Neural cell (in vitro differentiated cells): ENCODE results near the gene PTPRC. TPM values are rescaled to one million over a fixed set of nuclear protein-coding genes. Genes with fewer than 3 reads are reported as not detected.

Experiments
- H2AFZ ChIP-seq: fragments of 200-600, 300-800 bp; sonication (generic), shearing (Covaris generic); 2 replicates; pipeline ENCODE4 v1.6.0; 2014; ENCODE audit warnings: low read depth, mild to moderate bottlenecking, antibody characterized with exemption, low read length, moderate library complexity
- H3F3A ChIP-seq: fragments of 200-600 bp; shearing (Covaris generic); 2 replicates; pipeline ENCODE4 v1.6.1; 2016; ENCODE audit warnings: mild to moderate bottlenecking, moderate library complexity, mixed read lengths, antibody characterized with exemption, low read length; ENCODE audit not compliant: insufficient read depth, poor library complexity, severe bottlenecking
- H3K27ac ChIP-seq: fragments of 200-600, 300-800 bp; sonication (generic), shearing (Covaris generic); 2 replicates; pipeline ENCODE4 v1.5.1; 2014; ENCODE audit warnings: mild to moderate bottlenecking, low read length, moderate library complexity
- H3K27me3 ChIP-seq: fragments of 300-800, 200-600 bp; sonication (generic), shearing (Covaris generic); 2 replicates; pipeline ENCODE4 v1.6.0; 2014; ENCODE audit warnings: mild to moderate bottlenecking, low read depth, low read length, moderate library complexity; ENCODE audit not compliant: insufficient read depth
- H3K36me3 ChIP-seq: fragments of 300-800, 200-600 bp; sonication (generic), shearing (Covaris generic); 2 replicates; pipeline ENCODE4 v1.5.1; 2014; ENCODE audit warnings: mild to moderate bottlenecking, antibody characterized with exemption, low read length, moderate library complexity; ENCODE audit not compliant: insufficient read depth
- H3K4me2 ChIP-seq: fragments of 300-800, 200-600 bp; sonication (generic), shearing (Covaris generic); 2 replicates; pipeline ENCODE4 v1.6.0; 2014; ENCODE audit warnings: mild to moderate bottlenecking, low read length
- H3K4me3 ChIP-seq: fragments of 300-800, 200-600 bp; sonication (generic), shearing (Covaris generic); 2 replicates; pipeline ENCODE4 v1.5.1; 2014; ENCODE audit warnings: mild to moderate bottlenecking, low read length, moderate library complexity
- H3K79me2 ChIP-seq: fragments of 200-600 bp; shearing (Covaris generic); replicated peaks from 2 replicates; pipeline ENCODE4 v1.6.0; 2014; ENCODE audit warnings: mild to moderate bottlenecking, low read length, moderate library complexity; ENCODE audit not compliant: insufficient read depth
- H3K9ac ChIP-seq: fragments of 300-800, 200-600 bp; sonication (generic), shearing (Covaris generic); 2 replicates; pipeline ENCODE4 v1.6.1; 2016; ENCODE audit warnings: mild to moderate bottlenecking, low read length, mixed read lengths
- H3K9me2 ChIP-seq: fragments of 200-600 bp; shearing (Covaris generic); 2 replicates; pipeline ENCODE4 v1.6.1; 2016; ENCODE audit warnings: mild to moderate bottlenecking, low read length, mixed read lengths; ENCODE audit not compliant: insufficient read depth
- H3K9me3 ChIP-seq: fragments of 200-600, 300-800 bp; sonication (generic), shearing (Covaris generic); 2 replicates; pipeline ENCODE4 v1.6.1; 2016; ENCODE audit warnings: mild to moderate bottlenecking, mixed run types, low read length, moderate library complexity, mixed read lengths
- H4K20me1 ChIP-seq: fragments of 200-600 bp; shearing (Covaris generic); 2 replicates; pipeline ENCODE4 v1.6.1; 2016; ENCODE audit warnings: mild to moderate bottlenecking, mixed run types; ENCODE audit not compliant: insufficient read depth
- EP300 ChIP-seq: fragments of 450-650 bp; conservative IDR thresholded peaks from 2 replicates; pipeline ENCODE4 v1.6.1; 2014; ENCODE audit warnings: antibody characterized with exemption, mild to moderate bottlenecking, moderate library complexity; ENCODE audit not compliant: poor library complexity, severe bottlenecking
- EZH2 ChIP-seq: fragments of 200-600, 300-800 bp; shearing (Covaris generic), sonication (generic); IDR thresholded peaks from 2 replicates; pipeline ENCODE4 v1.6.1; 2014; ENCODE audit warnings: antibody characterized with exemption, low read length, borderline replicate concordance, mild to moderate bottlenecking; ENCODE audit not compliant: insufficient read depth, poor library complexity, severe bottlenecking
- MXI1 ChIP-seq: fragments of 450-650 bp; conservative IDR thresholded peaks from 2 replicates; pipeline ENCODE4 v1.6.1; 2014; ENCODE audit warnings: antibody characterized with exemption, mild to moderate bottlenecking; ENCODE audit not compliant: poor library complexity, severe bottlenecking
- POLR2AphosphoS5 ChIP-seq: IDR thresholded peaks from 2 replicates; pipeline ENCODE4 v1.6.1; 2012
- RAD21 ChIP-seq: fragments of 450-650 bp; conservative IDR thresholded peaks from 2 replicates; pipeline ENCODE4 v1.6.1; 2014; ENCODE audit warnings: antibody characterized with exemption, mild to moderate bottlenecking, moderate library complexity
- SMC3 ChIP-seq: fragments of 450-650 bp; conservative IDR thresholded peaks from 2 replicates; pipeline ENCODE4 v1.6.1; 2014; ENCODE audit warnings: antibody characterized with exemption, mild to moderate bottlenecking, moderate library complexity; ENCODE audit not compliant: poor library complexity
- TAF1 ChIP-seq: IDR thresholded peaks from 2 replicates; pipeline ENCODE4 v1.6.1; 2012; ENCODE audit warnings: low read depth
- polyA plus RNA-seq: library from polyadenylated mRNA; depleted of rRNA; stranded (reverse); fragments of >200 nt; gene quantifications from 2 replicates; pipeline ENCODE4 v1.2.3, GENCODE V29; 2014
- TF ChIP-seq, protein P1 (sequence below): IDR thresholded peaks from 2 replicates; pipeline ENCODE4 v1.6.1; 2012; ENCODE audit warnings: borderline replicate concordance
- TF ChIP-seq, protein P2 (sequence below): fragments of 450-650 bp; IDR thresholded peaks from 2 replicates; pipeline ENCODE4 v1.5.1; 2014; ENCODE audit warnings: antibody characterized with exemption, mild to moderate bottlenecking, moderate library complexity; ENCODE audit not compliant: poor library complexity, severe bottlenecking

Gene PTPRC
- polyA plus RNA-seq, 1 donor from 2014 or later = 0.12 TPM

DNA sequence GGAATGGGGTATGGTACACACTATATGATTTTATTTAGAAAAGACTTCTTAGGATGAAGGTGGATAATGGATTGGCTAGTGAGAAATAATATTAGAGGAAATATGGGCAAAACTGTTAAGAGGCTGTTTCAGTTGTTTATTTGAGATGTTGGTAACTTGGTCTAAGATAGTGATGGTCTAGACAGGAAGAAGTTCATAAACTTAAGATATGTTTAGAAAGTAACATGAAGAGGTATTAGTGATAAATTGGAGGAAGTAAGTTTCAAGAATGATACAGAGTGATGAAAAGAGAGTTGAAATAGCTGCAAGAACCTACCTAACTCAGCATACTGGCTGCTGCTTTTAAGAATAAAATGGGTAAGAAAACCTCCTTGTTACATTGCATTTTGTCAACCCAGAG is 9.2 kb upstream of the PTPRC start:
- Histone ChIP-seq H3K4me2 (no peak overlapping the region), H3F3A (no peaks in the 10 kb centered on the region), H3K9ac (no peak overlapping the region), H3K9me3 (no peaks in the 10 kb centered on the region), H4K20me1 (no peaks in the 10 kb centered on the region), H3K36me3 (no peaks in the 10 kb centered on the region), H3K4me3 (no peak overlapping the region), H3K27me3 (no peaks in the 10 kb centered on the region), H3K27ac (no peak overlapping the region), H3K79me2 (no peaks in the 10 kb centered on the region), H3K9me2 (no peaks in the 10 kb centered on the region), H2AFZ (no peak overlapping the region)
- TF ChIP-seq SMC3 (no peak), RAD21 (no peak), POLR2AphosphoS5 (no peak), EZH2 (no peak), TAF1 (no peak), EP300 (no peak), MXI1 (no peak)
- TF ChIP-seq, protein P1, sequence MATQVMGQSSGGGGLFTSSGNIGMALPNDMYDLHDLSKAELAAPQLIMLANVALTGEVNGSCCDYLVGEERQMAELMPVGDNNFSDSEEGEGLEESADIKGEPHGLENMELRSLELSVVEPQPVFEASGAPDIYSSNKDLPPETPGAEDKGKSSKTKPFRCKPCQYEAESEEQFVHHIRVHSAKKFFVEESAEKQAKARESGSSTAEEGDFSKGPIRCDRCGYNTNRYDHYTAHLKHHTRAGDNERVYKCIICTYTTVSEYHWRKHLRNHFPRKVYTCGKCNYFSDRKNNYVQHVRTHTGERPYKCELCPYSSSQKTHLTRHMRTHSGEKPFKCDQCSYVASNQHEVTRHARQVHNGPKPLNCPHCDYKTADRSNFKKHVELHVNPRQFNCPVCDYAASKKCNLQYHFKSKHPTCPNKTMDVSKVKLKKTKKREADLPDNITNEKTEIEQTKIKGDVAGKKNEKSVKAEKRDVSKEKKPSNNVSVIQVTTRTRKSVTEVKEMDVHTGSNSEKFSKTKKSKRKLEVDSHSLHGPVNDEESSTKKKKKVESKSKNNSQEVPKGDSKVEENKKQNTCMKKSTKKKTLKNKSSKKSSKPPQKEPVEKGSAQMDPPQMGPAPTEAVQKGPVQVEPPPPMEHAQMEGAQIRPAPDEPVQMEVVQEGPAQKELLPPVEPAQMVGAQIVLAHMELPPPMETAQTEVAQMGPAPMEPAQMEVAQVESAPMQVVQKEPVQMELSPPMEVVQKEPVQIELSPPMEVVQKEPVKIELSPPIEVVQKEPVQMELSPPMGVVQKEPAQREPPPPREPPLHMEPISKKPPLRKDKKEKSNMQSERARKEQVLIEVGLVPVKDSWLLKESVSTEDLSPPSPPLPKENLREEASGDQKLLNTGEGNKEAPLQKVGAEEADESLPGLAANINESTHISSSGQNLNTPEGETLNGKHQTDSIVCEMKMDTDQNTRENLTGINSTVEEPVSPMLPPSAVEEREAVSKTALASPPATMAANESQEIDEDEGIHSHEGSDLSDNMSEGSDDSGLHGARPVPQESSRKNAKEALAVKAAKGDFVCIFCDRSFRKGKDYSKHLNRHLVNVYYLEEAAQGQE = no peak
- TF ChIP-seq, protein P2, sequence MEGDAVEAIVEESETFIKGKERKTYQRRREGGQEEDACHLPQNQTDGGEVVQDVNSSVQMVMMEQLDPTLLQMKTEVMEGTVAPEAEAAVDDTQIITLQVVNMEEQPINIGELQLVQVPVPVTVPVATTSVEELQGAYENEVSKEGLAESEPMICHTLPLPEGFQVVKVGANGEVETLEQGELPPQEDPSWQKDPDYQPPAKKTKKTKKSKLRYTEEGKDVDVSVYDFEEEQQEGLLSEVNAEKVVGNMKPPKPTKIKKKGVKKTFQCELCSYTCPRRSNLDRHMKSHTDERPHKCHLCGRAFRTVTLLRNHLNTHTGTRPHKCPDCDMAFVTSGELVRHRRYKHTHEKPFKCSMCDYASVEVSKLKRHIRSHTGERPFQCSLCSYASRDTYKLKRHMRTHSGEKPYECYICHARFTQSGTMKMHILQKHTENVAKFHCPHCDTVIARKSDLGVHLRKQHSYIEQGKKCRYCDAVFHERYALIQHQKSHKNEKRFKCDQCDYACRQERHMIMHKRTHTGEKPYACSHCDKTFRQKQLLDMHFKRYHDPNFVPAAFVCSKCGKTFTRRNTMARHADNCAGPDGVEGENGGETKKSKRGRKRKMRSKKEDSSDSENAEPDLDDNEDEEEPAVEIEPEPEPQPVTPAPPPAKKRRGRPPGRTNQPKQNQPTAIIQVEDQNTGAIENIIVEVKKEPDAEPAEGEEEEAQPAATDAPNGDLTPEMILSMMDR = no peak

DNA sequence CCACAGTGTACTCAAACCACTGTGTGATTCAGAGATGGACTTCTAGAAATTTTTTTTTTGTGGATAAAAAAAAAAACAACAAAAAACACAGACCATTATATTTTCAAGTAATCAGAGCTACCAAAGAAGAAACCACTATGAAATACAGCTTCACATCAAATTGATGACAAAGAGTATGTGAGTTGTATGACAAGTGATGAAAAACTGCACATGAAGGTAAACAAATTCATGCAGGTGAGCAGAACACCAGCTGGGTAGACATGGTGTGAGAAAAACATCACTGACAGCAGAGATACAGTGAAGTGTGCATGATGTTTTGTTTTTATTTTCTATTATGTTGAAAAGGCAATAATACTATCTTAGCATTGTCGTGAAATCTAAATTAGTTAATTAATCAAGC is 8.0 kb upstream of the PTPRC start:
- TF ChIP-seq POLR2AphosphoS5 (peak; percentile 34), EP300 (peak; percentile 72)
- TF ChIP-seq, protein P2 = no peak

More for the DNA sequence above, 8.0 kb upstream of the PTPRC start:
- Histone ChIP-seq H3F3A (no peaks in the 10 kb centered on the region), H4K20me1 (no peaks in the 10 kb centered on the region), H3K9me3 (no peaks in the 10 kb centered on the region), H3K36me3 (no peaks in the 10 kb centered on the region), H3K9me2 (no peaks in the 10 kb centered on the region), H3K4me3 (no peak overlapping the region), H3K27me3 (no peaks in the 10 kb centered on the region), H3K79me2 (no peaks in the 10 kb centered on the region), H3K27ac (no peak overlapping the region), H3K4me2 (no peak overlapping the region), H2AFZ (no peak overlapping the region), H3K9ac (no peak overlapping the region)
